Right lobe of liver (tissue), 6 donors: Measurements from ENCODE around the gene FCER1G. TPM values are rescaled to one million over a fixed set of nuclear protein-coding genes. Genes with fewer than 3 reads are reported as not detected.

ENCODE experiments used
- ATAC-seq, 4 donors: fragments of 200-7000 bp; cut with Tn5 transposase; one replicate each; pipeline ENCODE4 v1.9.1; 2020; ENCODE audit warnings: mild to moderate bottlenecking in 4 of 4, moderate library complexity in 4 of 4
- DNase-seq, 3 donors: peaks; one replicate each; pipeline ENCODE4 v3.0.0-alpha.2; 2020
- H3K27ac ChIP-seq, 3 donors: fragments of 200-600 bp; one replicate each; pipeline ENCODE4 v1.8.0; 2022
- H3K27me3 ChIP-seq, 2 donors: fragments of 200-600 bp; one replicate each; pipeline ENCODE4 v1.8.0; 2022
- H3K36me3 ChIP-seq, 4 donors: fragments of 200-600 bp; sonication (generic) in 1 of 4; one replicate each; pipeline versions ENCODE4 v1.5.1 to v1.8.0; 2017 to 2022; ENCODE audit warnings: control low read depth in 1 of 4
- H3K4me1 ChIP-seq, 4 donors: fragments of 200-600 bp; sonication (generic) in 1 of 4; one replicate each; pipeline versions ENCODE4 v1.5.1 to v1.8.0; 2017 to 2022; ENCODE audit warnings: control low read depth in 1 of 4
- H3K4me3 ChIP-seq, 3 donors: fragments of 200-600 bp; one replicate each; pipeline ENCODE4 v1.8.0; 2022
- H3K9me3 ChIP-seq, 4 donors: fragments of 200-600 bp; sonication (generic) in 1 of 4; one replicate each; pipeline versions ENCODE4 v1.5.1 to v1.8.0; 2017 to 2022; ENCODE audit warnings: control low read depth in 1 of 4
- CTCF ChIP-seq, 4 donors: fragments of 200-600 bp in 3 of 4; fragments of 450-650 bp in 1 of 4; IDR thresholded peaks; one replicate each; pipeline versions ENCODE4 v1.5.1 to v1.8.0; 2016 to 2022; ENCODE audit warnings: antibody characterized with exemption in 4 of 4, mild to moderate bottlenecking in 2 of 4
- POLR2A ChIP-seq: fragments of 450-650 bp; IDR thresholded peaks from one replicate; pipeline ENCODE4 v1.6.1; 2017; ENCODE audit warnings: antibody characterized with exemption, mild to moderate bottlenecking
- WGBS: methylation state at CpG from one replicate; pipeline ENCODE4 v1.1.6; 2018; ENCODE audit warnings: low coverage, low lambda C conversion rate; ENCODE audit not compliant: insufficient coverage; ENCODE audit errors: missing lambda C conversion rate; 5-methylcytosine and 5-hydroxymethylcytosine counted together
- intact Hi-C, 2 donors: fragments of 100-400 bp; cut with DNase I; formaldehyde crosslinking; loops; one replicate each; pipeline versions ENCODE4 v1.11.2 to v1.14.1; 2022
- long read RNA-seq: library from polyadenylated mRNA; unstranded; transcript quantifications from one replicate; pipeline ENCODE4 v2.0.0, GENCODE V29; 2019
- total RNA-seq, 6 experiments: library from RNA; depleted of rRNA in 2 of 6; stranded (reverse); fragments of >200 nt in 2 of 6; fragmentation: NEBNext Ultra II Directional in 3 of 6; extraction: Animal tissue kit (Norgen Biotek cat#: 25700) in 3 of 6; gene quantifications; one replicate each; pipeline versions ENCODE4 v1.1.0 to v1.2.4, GENCODE V29; 2016 to 2023
- donor health status: DM: no; HTN: yes; CAD: no.
- donor health status: DM: no; HTN: no; CAD: no.
- donor health status: DM: no; HTN: no; CAD: no.
- donor health status: DM: no; HTN: yes; CAD: no.
- donor health status: DM: no; HTN: yes; CAD: no.

The FCER1G gene
- total RNA-seq, result 10 to 100 TPM; 11.5 to 54.0 (median 19.0) TPM
- long read RNA-seq, transcript FCER1G-201 (5 exons, 591 nt), result major isoform, 5 of 7 reads
- long read RNA-seq, partial matches to known transcripts, result 0 of 7 reads
- long read RNA-seq, other reads (novel, unspliced or antisense), result 1 of 7 reads

DNA sequence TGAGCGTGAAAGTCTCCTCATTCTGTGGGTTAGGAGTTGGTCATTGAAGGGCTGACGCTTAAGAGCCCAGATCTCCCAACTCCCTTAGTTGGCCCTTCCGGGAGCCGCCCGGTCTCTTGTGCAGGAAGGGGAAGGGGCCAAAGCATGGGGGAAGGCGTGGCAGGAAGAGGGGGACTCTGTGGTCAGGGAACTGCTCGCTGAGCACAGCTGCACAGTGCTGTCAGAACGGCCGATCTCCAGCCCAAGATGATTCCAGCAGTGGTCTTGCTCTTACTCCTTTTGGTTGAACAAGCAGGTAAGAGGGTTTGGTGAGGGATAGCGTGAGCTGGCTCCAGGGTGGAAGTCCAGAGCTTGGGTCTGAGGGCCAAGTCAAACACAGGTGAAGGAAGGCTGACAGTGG, at the start of gene FCER1G:
Gene FCER1G (plus strand): TSS at position 220 of the 400 bp plus-strand sequence. CDS start 27 bp downstream, at position 247.
- TF ChIP-seq CTCF (IDR thresholded peaks at IDR 0.05) (no peak), POLR2A (peak; percentile 66)
- intact Hi-C loops, result no loop called here
- DNase-seq (peak in 2 of 3 donors; percentile 67 to 76), ATAC-seq (peak; percentile 5 to 57 (median 26))
- Histone ChIP-seq H3K9me3 (no peaks in the 10 kb centered on the region), H3K27ac (peak within 1 kb of the TSS; percentile 30 to 79 (median 63)), H3K27me3 (no peaks in the 10 kb centered on the region), H3K36me3 (peaks cover 0 to 45% (median 23%) of the 10 kb centered on the region in 4 donors), H3K4me3 (peak within 1 kb of the TSS; percentile 14 to 38 (median 21)), H3K4me1 (peaks cover 0 to 42% (median 5%) of the 10 kb centered on the region in 4 donors)
- WGBS, result 54% methylated on average over 6 of the region's 10 CpGs

DNA sequence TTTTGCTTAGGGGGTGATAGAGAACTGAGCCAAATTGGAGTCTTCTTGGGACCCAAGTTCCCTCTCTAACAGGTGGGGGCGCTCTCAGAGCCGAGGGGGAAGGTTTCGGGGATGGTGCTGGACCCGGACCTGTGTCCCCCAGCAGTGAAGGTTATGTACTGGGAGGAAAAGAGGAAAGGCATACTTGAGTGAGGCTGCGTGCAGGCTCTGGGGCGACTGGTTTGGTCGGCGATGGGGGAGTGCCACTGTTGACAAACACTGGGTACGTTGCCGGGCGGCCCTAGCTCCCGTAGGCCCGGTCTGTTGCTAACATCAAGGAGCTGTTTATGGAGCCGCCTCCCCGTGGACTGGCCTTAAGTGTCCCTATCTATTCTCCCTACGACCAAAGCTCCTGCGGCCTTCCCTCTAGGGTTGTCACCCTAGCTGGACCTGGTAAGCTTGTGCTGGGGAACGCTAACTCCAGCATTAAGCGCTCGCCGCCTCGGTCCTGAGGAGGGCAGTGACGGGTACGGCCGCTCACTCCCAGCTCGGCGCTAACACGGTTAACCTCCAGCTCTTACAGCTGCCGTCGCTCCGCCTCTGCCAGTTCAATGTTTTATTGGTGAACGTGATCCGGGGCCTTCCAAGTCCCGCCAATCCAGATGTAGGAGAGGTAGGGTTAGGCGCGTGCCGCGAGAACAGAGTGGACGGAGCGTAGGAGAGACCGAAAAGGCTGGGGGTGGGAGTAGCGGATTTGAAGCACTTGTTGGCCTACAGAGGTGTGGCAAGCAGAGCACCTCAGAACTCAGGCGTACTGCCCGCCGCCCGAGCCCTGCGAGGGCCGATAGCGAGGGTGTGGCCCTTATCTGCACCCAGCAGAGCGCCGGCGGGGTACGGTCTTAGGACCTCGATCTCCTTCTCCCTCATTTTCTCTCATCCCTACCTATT, 49.1 kb upstream of the FCER1G start, which contains the start of gene PPOX:
Gene PPOX (plus strand): TSS at position 685 of the 927 bp plus-strand sequence. CDS start 422 bp downstream, outside the sequence.
- Histone ChIP-seq H3K9me3 (no peaks in the 10 kb centered on the region), H3K4me3 (peak within 1 kb of the TSS; percentile 67 to 77 (median 71)), H3K27me3 (no peaks in the 10 kb centered on the region), H3K27ac (peak within 1 kb of the TSS; percentile 59 to 67 (median 61)), H3K36me3 (peaks cover 0 to 23% (median under 1%) of the 10 kb centered on the region in 4 donors), H3K4me1 (peaks cover 0 to 7% (median 3%) of the 10 kb centered on the region in 4 donors)
- intact Hi-C loops, result no loop called here
- peak; percentile 95 to 98 (median 97) for DNase-seq
- TF ChIP-seq POLR2A (peak; percentile 48), CTCF (IDR thresholded peaks at IDR 0.05) (peak; percentile 11 to 46 (median 30))
- peak; percentile 94 to 96 (median 94) for ATAC-seq
- WGBS, result 0% methylated on average over 19 of the region's 54 CpGs

GRCh38 chr1:161166669-161167548, 48.2 kb upstream of the FCER1G start:
- Histone ChIP-seq H3K36me3 (peaks cover 0 to 29% (median 5%) of the 10 kb centered on the region in 4 donors), H3K9me3 (no peaks in the 10 kb centered on the region), H3K27me3 (no peaks in the 10 kb centered on the region), H3K27ac (peak overlapping the region; percentile 27 to 61 (median 59)), H3K4me1 (peaks cover 0 to 7% (median 3%) of the 10 kb centered on the region in 4 donors), H3K4me3 (peak overlapping the region; percentile 67 to 77 (median 71))
- intact Hi-C loops, result no loop called here
- TF ChIP-seq CTCF (IDR thresholded peaks at IDR 0.05) (no peak), POLR2A (no peak)
- WGBS, result 11% methylated on average over 25 of the region's 33 CpGs
- DNase-seq (peak in 1 of 3 donors; percentile 55), ATAC-seq (peak in 1 of 4 donors; percentile 0)

GRCh38 chr1:161168906-161169305, 46.2 kb upstream of the FCER1G start:
- TF ChIP-seq POLR2A, result no peak
- TF ChIP-seq CTCF (IDR thresholded peaks at IDR 0.05), result no peak
- Histone ChIP-seq H3K4me1 (peaks cover 0 to 16% (median 8%) of the 10 kb centered on the region in 4 donors), H3K9me3 (no peaks in the 10 kb centered on the region), H3K36me3 (peaks cover 0 to 28% (median 9%) of the 10 kb centered on the region in 4 donors), H3K4me3 (no peak overlapping the region), H3K27me3 (no peaks in the 10 kb centered on the region), H3K27ac (no peak overlapping the region)
- intact Hi-C loops, result no loop called here
- ATAC-seq, result no peak
- DNase-seq, result no peak
- WGBS, result 90% methylated on average over 2 of the region's 9 CpGs
